K562 (cell line): ENCODE data around the gene CCND3. TPM values are rescaled to one million over a fixed set of nuclear protein-coding genes. Genes with fewer than 3 reads are reported as not detected.
A peak's percentile ranks its signal among the peaks of the same experiment; 100 is the strongest.

ENCODE experiments used
- ARNT ChIP-seq, 2 experiments: fragments of 450-650 bp; IDR thresholded peaks; 2 replicates each; pipeline ENCODE4 v1.6.1; 2016; ENCODE audit warnings: mild to moderate bottlenecking in 1 of 2
- BCOR ChIP-seq: fragments of 450-650 bp; IDR thresholded peaks from 2 replicates; pipeline ENCODE4 v1.6.1; 2016
- CBFA2T3 ChIP-seq: fragments of 450-650 bp; IDR thresholded peaks from 2 replicates; pipeline ENCODE4 v1.6.1; 2017
- CREM ChIP-seq: IDR thresholded peaks from 2 replicates; pipeline ENCODE4 v1.6.1; 2014; ENCODE audit warnings: antibody characterized with exemption, low read depth
- CXXC5 ChIP-seq: fragments of 250-450 bp; sonication (Bioruptor Pico); IDR thresholded peaks from 2 replicates; pipeline ENCODE4 v1.8.0; 2022; ENCODE audit warnings: inconsistent platforms, mild to moderate bottlenecking, moderate library complexity
- ETV6 ChIP-seq, 3 experiments: fragments of 150-350 bp in 1 of 3; sonication (generic) in 1 of 3; formaldehyde crosslinking in 1 of 3; IDR thresholded peaks; 2 replicates each; pipeline versions ENCODE4 v1.6.1 to v1.8.0; 2014 to 2022; ENCODE audit warnings: borderline replicate concordance in 2 of 3, low read depth in 2 of 3, antibody characterized with exemption in 1 of 3, low read length in 1 of 3, mild to moderate bottlenecking in 1 of 3, missing genetic modification reagents in 1 of 3
- NEUROD1 ChIP-seq: fragments of 150-350 bp; IDR thresholded peaks from 2 replicates; pipeline ENCODE4 v1.6.1; 2014; ENCODE audit warnings: borderline replicate concordance, low read length, low read depth; ENCODE audit not compliant: partially characterized antibody
- NFE2 ChIP-seq: IDR thresholded peaks from 2 replicates; pipeline ENCODE4 v1.6.1; 2014; ENCODE audit warnings: antibody characterized with exemption, low read depth
- PHB ChIP-seq: fragments of 250-450 bp; sonication (Bioruptor Pico); IDR thresholded peaks from 2 replicates; pipeline ENCODE4 v1.5.0; 2021
- SMARCE1 ChIP-seq: fragments of 450-650 bp; IDR thresholded peaks from 2 replicates; pipeline ENCODE4 v1.7.1; 2016; ENCODE audit warnings: mild to moderate bottlenecking
- XRCC5 ChIP-seq: fragments of 200-400 bp; formaldehyde crosslinking; IDR thresholded peaks from 2 replicates; pipeline ENCODE4 v1.6.1; 2017; ENCODE audit warnings: low read depth, mild to moderate bottlenecking, low read length
- ZNF184 ChIP-seq: sonication (generic); formaldehyde crosslinking; IDR thresholded peaks from 2 replicates; pipeline ENCODE4 v1.5.0; 2020; ENCODE audit warnings: missing genetic modification reagents
- polyA plus RNA-seq, 8 experiments: library from polyadenylated mRNA; depleted of rRNA in 4 of 8; stranded (reverse) in 5 of 8; unstranded in 3 of 8; fragments of >200 nt; fragmentation: Nextera tagmentation in 2 of 8; fragmentation: Illumina TruSeq in 1 of 8; extraction: Ambion mirVana in 2 of 8; extraction: Trizol in 1 of 8; gene quantifications; 2 replicates each; pipeline versions ENCODE4 v1.2.1 to v1.2.3, GENCODE V29; 2011 to 2014; ENCODE audit warnings: inconsistent platforms in 1 of 8, missing spikeins in 1 of 8
- total RNA-seq, 7 experiments: library from RNA; depleted of rRNA in 6 of 7; stranded (reverse); fragments of >200 nt in 6 of 7; fragmentation: Illumina TruSeq in 2 of 7; extraction: Trizol in 2 of 7; gene quantifications; 2 replicates each; pipeline versions ENCODE4 v1.2.1 to v1.2.3, GENCODE V29; 2011 to 2021; ENCODE audit warnings: low replicate concordance in 1 of 7
- TF ChIP-seq, protein P1 (sequence below): fragments of 200-800 bp; sonication (Bioruptor generic); IDR thresholded peaks from 2 replicates; pipeline ENCODE4 v1.6.1; 2016; ENCODE audit warnings: missing genetic modification characterization, missing compliant biosample characterization
- TF ChIP-seq, protein P2 (sequence below), 2 experiments: IDR thresholded peaks; 2 replicates each; pipeline ENCODE4 v1.6.1; 2011; ENCODE audit warnings: borderline replicate concordance in 1 of 2, control low read depth in 1 of 2, low read depth in 1 of 2, low read length in 1 of 2, mild to moderate bottlenecking in 1 of 2, mixed read lengths in 1 of 2, moderate library complexity in 1 of 2; ENCODE audit not compliant: insufficient read depth in 1 of 2, insufficient read length in 1 of 2, poor library complexity in 1 of 2, severe bottlenecking in 1 of 2; ENCODE audit errors: extremely low read depth in 1 of 2
- TF ChIP-seq, protein P3 (sequence below): IDR thresholded peaks from 2 replicates; pipeline ENCODE4 v1.6.1; 2012; ENCODE audit warnings: low read depth, low read length, improper control_type of control experiment, borderline replicate concordance
- TF ChIP-seq, protein P4 (sequence below): fragments of 450-650 bp; IDR thresholded peaks from 2 replicates; pipeline ENCODE4 v1.6.1; 2017; ENCODE audit warnings: mild to moderate bottlenecking, moderate library complexity

CCND3 gene
- total and polyA plus RNA-seq, 9 of the 15 experiments (the other 6 are each of a cell fraction or from before 2014, with no cell fraction given): 21.5 to 204 (median 97.4) TPM

DNA sequence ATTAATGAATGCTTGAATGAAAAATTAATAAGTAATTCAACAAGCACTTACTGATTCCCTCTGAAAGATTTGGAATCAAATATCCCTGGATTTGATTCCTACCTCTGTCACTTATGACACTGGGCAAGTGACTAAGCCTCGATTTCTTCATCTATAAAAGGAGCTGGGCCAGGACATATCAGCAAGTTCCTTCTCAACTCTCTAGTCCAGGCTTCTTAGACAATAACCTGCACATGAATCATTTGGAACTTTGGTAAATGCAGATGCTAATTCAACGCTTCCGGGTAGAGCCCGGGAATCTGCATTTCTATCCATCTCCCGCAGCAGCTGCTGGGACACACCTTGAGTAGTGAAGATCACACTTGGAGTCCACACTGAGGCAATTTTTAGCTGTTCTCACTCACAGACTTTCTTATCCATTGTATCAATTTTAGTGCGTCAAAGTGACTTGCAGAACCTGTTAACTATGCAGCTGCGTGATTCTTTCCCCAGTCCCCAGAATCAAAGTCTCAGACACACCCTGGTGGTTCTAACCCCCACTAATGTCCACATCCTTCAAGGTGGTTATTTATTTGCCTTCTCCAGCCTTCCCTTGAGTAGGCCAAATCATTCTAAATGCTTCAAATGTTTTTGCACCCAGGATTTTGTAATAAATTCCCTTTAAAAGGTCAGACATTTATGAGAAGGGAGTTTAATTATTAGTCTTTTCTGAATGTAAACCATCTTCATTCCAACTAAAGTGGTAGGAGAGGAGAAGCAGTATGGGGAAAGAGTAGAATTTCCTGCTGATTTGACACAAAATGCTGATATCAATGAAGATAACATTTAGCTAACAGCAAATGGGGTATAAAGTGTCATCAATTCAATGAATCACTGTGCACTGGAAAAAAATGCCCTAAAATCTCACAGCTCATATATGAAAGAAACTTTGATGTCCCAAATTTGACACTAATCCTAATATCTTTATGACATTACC lies 26.0 kb upstream of the CCND3 start (continued):
- TF ChIP-seq, protein P1, sequence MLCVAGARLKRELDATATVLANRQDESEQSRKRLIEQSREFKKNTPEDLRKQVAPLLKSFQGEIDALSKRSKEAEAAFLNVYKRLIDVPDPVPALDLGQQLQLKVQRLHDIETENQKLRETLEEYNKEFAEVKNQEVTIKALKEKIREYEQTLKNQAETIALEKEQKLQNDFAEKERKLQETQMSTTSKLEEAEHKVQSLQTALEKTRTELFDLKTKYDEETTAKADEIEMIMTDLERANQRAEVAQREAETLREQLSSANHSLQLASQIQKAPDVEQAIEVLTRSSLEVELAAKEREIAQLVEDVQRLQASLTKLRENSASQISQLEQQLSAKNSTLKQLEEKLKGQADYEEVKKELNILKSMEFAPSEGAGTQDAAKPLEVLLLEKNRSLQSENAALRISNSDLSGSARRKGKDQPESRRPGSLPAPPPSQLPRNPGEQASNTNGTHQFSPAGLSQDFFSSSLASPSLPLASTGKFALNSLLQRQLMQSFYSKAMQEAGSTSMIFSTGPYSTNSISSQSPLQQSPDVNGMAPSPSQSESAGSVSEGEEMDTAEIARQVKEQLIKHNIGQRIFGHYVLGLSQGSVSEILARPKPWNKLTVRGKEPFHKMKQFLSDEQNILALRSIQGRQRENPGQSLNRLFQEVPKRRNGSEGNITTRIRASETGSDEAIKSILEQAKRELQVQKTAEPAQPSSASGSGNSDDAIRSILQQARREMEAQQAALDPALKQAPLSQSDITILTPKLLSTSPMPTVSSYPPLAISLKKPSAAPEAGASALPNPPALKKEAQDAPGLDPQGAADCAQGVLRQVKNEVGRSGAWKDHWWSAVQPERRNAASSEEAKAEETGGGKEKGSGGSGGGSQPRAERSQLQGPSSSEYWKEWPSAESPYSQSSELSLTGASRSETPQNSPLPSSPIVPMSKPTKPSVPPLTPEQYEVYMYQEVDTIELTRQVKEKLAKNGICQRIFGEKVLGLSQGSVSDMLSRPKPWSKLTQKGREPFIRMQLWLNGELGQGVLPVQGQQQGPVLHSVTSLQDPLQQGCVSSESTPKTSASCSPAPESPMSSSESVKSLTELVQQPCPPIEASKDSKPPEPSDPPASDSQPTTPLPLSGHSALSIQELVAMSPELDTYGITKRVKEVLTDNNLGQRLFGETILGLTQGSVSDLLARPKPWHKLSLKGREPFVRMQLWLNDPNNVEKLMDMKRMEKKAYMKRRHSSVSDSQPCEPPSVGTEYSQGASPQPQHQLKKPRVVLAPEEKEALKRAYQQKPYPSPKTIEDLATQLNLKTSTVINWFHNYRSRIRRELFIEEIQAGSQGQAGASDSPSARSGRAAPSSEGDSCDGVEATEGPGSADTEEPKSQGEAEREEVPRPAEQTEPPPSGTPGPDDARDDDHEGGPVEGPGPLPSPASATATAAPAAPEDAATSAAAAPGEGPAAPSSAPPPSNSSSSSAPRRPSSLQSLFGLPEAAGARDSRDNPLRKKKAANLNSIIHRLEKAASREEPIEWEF: peak; percentile 68; the same call in 1 of the 2 replicates
- TF ChIP-seq CBFA2T3 (peak; percentile 77), NFE2 (peak; percentile 83), PHB (CRISPR knock-in tag) (no peak), CREM (peak; percentile 70), CXXC5 (CRISPR knock-in tag) (peak; percentile 59), XRCC5 (peak; percentile 40; the same call in 1 of the 2 replicates), SMARCE1 (0 out of 2 replicates have a peak, but pooled peaks have one; percentile 40), NEUROD1 (peak; percentile 8), BCOR (0 out of 2 replicates have a peak, but pooled peaks have one; percentile 42), ETV6 (IDR thresholded peaks at IDR 0.05; ENCODE audit: borderline replicate concordance in 1 of 2, low read depth in 2 of 2, low read length in 1 of 2) (peak in 1 of 2 experiments; percentile 40; a peak in 1 of 4 replicates), ETV6 (CRISPR knock-in tag; IDR thresholded peaks at IDR 0.05; ENCODE audit: borderline replicate concordance) (no peak), ZNF184 (CRISPR knock-in tag) (no peak), ARNT (IDR thresholded peaks at IDR 0.05) (peak in 1 of 2 experiments; percentile 37; a peak in 1 of 4 replicates)
- TF ChIP-seq, protein P2, sequence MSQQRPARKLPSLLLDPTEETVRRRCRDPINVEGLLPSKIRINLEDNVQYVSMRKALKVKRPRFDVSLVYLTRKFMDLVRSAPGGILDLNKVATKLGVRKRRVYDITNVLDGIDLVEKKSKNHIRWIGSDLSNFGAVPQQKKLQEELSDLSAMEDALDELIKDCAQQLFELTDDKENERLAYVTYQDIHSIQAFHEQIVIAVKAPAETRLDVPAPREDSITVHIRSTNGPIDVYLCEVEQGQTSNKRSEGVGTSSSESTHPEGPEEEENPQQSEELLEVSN (IDR thresholded peaks at IDR 0.05; ENCODE audit: borderline replicate concordance in 1 of 2, extremely low read depth in 1 of 2, insufficient read depth in 1 of 2, insufficient read length in 1 of 2, low read depth in 1 of 2, low read length in 1 of 2, poor library complexity in 1 of 2, severe bottlenecking in 1 of 2): no peak
- TF ChIP-seq, protein P3, sequence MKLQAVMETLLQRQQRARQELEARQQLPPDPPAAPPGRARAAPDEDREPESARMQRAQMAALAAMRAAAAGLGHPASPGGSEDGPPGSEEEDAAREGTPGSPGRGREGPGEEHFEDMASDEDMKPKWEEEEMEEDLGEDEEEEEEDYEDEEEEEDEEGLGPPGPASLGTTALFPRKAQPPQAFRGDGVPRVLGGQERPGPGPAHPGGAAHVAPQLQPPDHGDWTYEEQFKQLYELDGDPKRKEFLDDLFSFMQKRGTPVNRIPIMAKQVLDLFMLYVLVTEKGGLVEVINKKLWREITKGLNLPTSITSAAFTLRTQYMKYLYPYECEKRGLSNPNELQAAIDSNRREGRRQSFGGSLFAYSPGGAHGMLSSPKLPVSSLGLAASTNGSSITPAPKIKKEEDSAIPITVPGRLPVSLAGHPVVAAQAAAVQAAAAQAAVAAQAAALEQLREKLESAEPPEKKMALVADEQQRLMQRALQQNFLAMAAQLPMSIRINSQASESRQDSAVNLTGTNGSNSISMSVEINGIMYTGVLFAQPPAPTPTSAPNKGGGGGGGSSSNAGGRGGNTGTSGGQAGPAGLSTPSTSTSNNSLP: 0 out of 2 replicates have a peak, but pooled peaks have one; percentile 13
- TF ChIP-seq, protein P4, sequence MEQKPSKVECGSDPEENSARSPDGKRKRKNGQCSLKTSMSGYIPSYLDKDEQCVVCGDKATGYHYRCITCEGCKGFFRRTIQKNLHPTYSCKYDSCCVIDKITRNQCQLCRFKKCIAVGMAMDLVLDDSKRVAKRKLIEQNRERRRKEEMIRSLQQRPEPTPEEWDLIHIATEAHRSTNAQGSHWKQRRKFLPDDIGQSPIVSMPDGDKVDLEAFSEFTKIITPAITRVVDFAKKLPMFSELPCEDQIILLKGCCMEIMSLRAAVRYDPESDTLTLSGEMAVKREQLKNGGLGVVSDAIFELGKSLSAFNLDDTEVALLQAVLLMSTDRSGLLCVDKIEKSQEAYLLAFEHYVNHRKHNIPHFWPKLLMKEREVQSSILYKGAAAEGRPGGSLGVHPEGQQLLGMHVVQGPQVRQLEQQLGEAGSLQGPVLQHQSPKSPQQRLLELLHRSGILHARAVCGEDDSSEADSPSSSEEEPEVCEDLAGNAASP: no peak
